Peyer's patch (tissue), 4 donors: Measurements from ENCODE around the gene NKX2-1. TPM values are rescaled to one million over a fixed set of nuclear protein-coding genes. Genes with fewer than 3 reads are reported as not detected.

Experiments used
- DNase-seq, 3 donors: peaks; one replicate each; pipeline ENCODE4 v3.0.0-alpha.2; 2017 to 2019
- H3K27ac ChIP-seq, 4 donors: fragments of 200-600 bp; sonication (generic); one replicate each; pipeline ENCODE4 v1.5.1; 2016 to 2019
- H3K27me3 ChIP-seq, 2 donors: fragments of 200-600 bp; sonication (generic); one replicate each; pipeline ENCODE4 v1.5.1; 2019
- H3K36me3 ChIP-seq, 3 donors: fragments of 200-600 bp; sonication (generic); one replicate each; pipeline ENCODE4 v1.5.1; 2016 to 2019
- H3K4me1 ChIP-seq, 4 donors: fragments of 200-600 bp; sonication (generic); one replicate each; pipeline ENCODE4 v1.5.1; 2016 to 2019
- H3K4me3 ChIP-seq, 4 donors: fragments of 200-600 bp; sonication (generic); 1 replicate in 3 of 4; 2 replicates in 1 of 4; pipeline ENCODE4 v1.5.1; 2016 to 2019; ENCODE audit warnings: mild to moderate bottlenecking in 1 of 4
- H3K9me3 ChIP-seq, 4 donors: fragments of 200-600 bp; sonication (generic); one replicate each; pipeline ENCODE4 v1.5.1; 2016 to 2019; ENCODE audit warnings: mild to moderate bottlenecking in 1 of 4
- CTCF ChIP-seq, 6 experiments: fragments of 450-650 bp in 4 of 6; fragments of 200-600 bp in 2 of 6; sonication (generic) in 1 of 6; IDR thresholded peaks; one replicate each; pipeline ENCODE4 v1.5.1; 2017 to 2019; ENCODE audit warnings: antibody characterized with exemption in 6 of 6, mild to moderate bottlenecking in 3 of 6, moderate library complexity in 1 of 6
- POLR2A ChIP-seq, 2 donors: fragments of 450-650 bp; IDR thresholded peaks; one replicate each; pipeline ENCODE4 v1.5.1; 2017; ENCODE audit warnings: antibody characterized with exemption in 2 of 2, mild to moderate bottlenecking in 2 of 2, moderate library complexity in 2 of 2
- total RNA-seq, 4 donors: library from RNA; depleted of rRNA; stranded (reverse); fragments of >200 nt; gene quantifications; one replicate each; pipeline ENCODE4 v1.1.0, GENCODE V29; 2016

The NKX2-1 gene
- total RNA-seq, 4 donors from 2014 or later, result not detected

GRCh38 chr14:36515105-36515593 is 4.9 kb downstream of the NKX2-1 start:
- H3K27ac ChIP-seq, result no peak overlapping the region
- H3K9me3 ChIP-seq, result no peaks in the 10 kb centered on the region
- H3K27me3 ChIP-seq, result peaks cover 0 to 44% of the 10 kb centered on the region in 2 donors
- no peak for DNase-seq
- no peaks in the 10 kb centered on the region for H3K36me3 ChIP-seq
- H3K4me1 ChIP-seq, result peaks cover 0 to 14% (median 0%) of the 10 kb centered on the region in 4 donors
- no peak overlapping the region for H3K4me3 ChIP-seq
- no peak for TF ChIP-seq POLR2A (IDR thresholded peaks at IDR 0.05)

GRCh38 chr14:36514278-36515104 is 5.5 kb downstream of the NKX2-1 start:
- Histone ChIP-seq H3K4me3 (no peak overlapping the region), H3K27me3 (peaks cover 0 to 41% of the 10 kb centered on the region in 2 donors), H3K4me1 (peaks cover 0 to 7% (median 0%) of the 10 kb centered on the region in 4 donors), H3K27ac (no peak overlapping the region), H3K9me3 (no peaks in the 10 kb centered on the region), H3K36me3 (no peaks in the 10 kb centered on the region)
- TF ChIP-seq CTCF (IDR thresholded peaks at IDR 0.05) (no peak), POLR2A (IDR thresholded peaks at IDR 0.05) (no peak)
- DNase-seq, result no peak

DNA sequence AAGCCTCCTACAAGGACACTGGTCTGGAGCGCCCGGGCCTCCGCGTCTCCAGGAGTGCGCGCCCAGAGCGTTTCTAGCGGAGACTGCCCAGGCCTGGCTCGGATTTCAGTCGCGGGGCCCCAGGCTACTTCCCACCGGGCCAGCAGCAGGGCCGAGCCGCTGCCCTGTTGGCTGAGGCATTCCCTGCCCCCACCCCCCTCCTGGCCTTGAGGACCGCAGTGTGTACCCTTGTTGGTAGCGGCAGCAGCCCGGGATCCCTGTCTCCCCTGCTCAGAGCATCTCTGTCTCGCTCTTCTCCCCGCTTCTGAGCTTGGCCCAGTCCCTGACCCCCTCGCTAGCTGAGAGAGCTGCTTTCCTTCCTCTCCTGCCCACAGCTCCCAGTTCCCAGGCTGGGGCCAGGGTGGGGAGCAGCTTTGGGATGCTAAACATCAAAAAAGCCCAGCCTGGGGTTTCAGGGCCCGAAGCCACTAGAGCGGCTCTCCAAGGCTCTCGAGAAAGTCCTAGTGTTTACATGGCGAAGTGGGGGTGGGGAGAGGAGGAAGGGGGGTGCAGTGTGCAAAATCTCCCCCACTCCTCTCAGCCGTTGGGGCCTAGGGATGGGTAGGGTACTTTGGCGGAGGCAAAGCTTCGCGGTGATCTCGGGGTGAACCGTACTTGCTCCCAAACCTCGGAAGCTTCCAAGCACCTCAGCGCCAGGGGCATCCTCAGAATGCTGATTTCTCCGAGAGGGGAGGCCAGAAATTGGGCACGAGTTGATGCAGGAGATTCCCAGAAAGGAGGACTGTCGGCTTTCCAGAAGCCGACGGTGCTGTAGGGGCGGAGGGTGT is 6.4 kb downstream of the NKX2-1 start:
- Histone ChIP-seq H3K27ac (no peak overlapping the region), H3K9me3 (no peaks in the 10 kb centered on the region), H3K27me3 (peaks cover 0 to 36% of the 10 kb centered on the region in 2 donors), H3K4me3 (no peak overlapping the region), H3K36me3 (no peaks in the 10 kb centered on the region), H3K4me1 (peaks cover 0 to under 1% (median 0%) of the 10 kb centered on the region in 4 donors)
- no peak for TF ChIP-seq POLR2A (IDR thresholded peaks at IDR 0.05)
- no peak for TF ChIP-seq CTCF (IDR thresholded peaks at IDR 0.05)
- DNase-seq, result no peak

DNA sequence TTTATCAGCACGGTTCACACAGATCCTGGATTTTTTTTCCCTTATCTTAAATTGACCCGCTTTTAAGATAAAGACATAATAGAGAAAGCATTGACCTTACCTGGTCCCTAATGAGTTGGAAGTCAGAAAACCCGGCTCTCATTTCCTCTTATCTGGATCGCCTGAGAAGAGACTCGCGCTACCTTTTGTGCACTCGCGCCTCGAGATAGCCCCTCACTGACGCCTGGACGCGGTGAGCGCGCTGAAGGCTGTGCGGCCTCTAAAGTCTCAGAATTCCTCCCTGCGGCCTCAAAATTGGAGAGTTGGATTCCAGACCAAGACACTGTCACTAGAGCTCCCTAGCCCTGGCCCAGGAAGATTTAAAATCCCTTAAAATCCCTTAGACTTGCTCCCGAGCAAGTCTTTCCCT is 7.0 kb downstream of the NKX2-1 start:
- Histone ChIP-seq H3K4me1 (no peaks in the 10 kb centered on the region), H3K27ac (no peak overlapping the region), H3K9me3 (no peaks in the 10 kb centered on the region), H3K27me3 (peaks cover 0 to 36% of the 10 kb centered on the region in 2 donors), H3K36me3 (no peaks in the 10 kb centered on the region), H3K4me3 (no peak overlapping the region)
- no peak for DNase-seq
- TF ChIP-seq POLR2A (IDR thresholded peaks at IDR 0.05) (no peak), CTCF (IDR thresholded peaks at IDR 0.05) (no peak)

GRCh38 chr14:36512585-36513003 is 7.4 kb downstream of the NKX2-1 start:
- no peak for DNase-seq
- no peaks in the 10 kb centered on the region for H3K9me3 ChIP-seq
- no peak overlapping the region for H3K27ac ChIP-seq
- H3K36me3 ChIP-seq, result no peaks in the 10 kb centered on the region
- H3K4me1 ChIP-seq, result no peaks in the 10 kb centered on the region
- TF ChIP-seq CTCF (IDR thresholded peaks at IDR 0.05), result no peak
- no peak for TF ChIP-seq POLR2A (IDR thresholded peaks at IDR 0.05)
- H3K4me3 ChIP-seq, result no peak overlapping the region
- peaks cover 0 to 35% of the 10 kb centered on the region in 2 donors for H3K27me3 ChIP-seq
